ENCODE data around the gene LSAMP.

Gene LSAMP

DNA sequence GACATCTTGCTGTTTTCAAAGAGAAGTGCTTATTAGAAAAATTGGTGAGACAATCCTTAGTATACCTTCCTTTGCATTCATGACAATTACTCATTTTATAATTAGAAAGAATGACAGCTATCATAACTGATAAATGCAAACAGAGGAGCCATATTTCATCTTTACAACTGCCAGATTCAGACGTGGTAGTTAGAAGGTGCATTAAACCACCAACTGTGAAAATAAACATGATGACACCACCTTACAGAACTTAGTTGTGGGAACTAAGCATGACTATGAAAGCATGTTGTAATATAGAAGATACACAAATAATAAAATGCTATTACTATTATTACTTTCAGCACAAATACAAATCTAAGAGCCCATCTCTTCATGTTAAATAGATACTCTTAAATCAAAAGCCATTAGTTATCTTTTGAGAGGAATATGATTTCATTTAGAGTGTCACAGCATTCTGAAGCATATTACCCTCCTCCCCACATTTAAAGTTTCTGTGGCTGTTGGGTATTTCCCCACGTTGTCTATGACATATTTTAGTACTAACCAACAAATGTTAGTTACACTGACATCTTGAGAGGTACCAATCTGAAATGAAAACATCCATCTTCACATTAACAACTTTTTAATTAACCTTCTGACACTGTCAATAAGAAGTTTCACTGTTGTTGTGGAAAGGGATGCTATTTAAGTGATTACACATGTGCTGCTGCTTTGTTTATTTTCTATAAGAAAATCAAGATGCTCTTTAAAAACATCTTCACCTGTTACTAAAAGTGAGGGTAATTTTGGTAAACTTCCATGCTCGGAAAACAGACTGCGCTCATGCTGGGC, 163.8 kb downstream of the LSAMP start:
- DNase-seq = no peak

DNA sequence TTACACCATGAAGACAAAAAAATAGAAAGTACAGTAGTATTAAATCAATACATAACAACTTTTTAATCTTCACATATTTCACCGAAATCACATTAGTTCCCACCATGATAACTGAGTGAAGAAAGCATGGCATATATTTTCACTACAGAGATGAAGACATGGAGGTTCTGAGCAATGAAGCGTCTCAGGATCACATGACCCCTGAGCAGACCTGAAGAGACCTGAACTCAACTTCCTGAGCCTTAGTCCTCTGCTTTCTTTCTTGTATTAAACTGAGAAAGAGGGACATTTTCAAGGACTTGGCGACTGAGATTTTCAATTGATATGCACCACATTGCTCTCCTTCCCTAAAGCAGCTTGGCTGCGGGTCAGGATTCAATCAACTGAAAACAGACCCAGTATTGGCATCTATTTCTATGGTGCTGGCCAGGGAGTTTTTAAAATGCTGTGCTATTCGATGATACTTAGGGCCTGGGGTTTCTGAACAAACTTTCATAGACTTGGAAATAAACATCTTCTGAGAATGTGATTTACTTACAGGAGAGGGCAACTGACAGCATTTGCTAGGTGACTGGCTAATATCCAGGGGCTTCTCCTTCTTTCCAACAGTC, 165.1 kb downstream of the LSAMP start:
- no peak for DNase-seq

DNA sequence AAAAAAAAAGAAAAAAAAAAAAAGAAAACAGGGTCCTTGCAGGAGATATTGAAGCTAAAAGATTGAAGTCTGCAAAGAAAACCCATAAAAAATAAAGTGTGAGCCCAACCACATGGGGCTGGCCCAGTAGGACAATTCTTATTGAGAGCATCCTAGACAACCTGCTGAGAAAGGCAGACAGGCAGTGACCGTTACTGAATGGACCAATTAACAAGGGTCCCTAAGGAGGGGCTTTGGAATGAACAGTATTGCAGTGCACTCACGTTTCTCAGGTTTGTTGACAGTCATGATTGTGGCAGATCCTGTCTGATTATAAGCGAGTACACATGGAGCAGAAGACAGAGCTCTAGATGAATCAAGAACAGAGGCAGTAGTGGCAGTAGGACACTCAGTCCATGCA, 168.6 kb downstream of the LSAMP start:
- DNase-seq = no peak

DNA sequence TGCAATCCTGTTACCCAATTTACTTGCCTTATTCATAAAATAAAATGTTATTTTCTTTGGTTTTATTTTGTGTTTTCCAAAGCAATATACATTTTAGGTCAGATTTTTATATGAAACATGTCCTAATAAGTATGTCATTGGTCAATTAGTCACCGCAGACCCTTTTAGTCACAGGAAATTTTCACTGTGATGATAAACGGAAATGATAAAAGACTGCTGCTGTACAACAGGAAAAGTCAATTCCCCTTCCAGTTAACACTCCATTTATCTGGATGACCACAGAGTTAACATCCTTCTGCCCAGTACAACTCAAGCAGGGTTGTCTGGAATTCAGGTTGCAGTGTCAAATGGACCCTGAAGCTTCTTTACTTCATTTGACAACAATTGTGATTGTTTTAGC, 175.2 kb downstream of the LSAMP start:
- DNase-seq = no peak

DNA sequence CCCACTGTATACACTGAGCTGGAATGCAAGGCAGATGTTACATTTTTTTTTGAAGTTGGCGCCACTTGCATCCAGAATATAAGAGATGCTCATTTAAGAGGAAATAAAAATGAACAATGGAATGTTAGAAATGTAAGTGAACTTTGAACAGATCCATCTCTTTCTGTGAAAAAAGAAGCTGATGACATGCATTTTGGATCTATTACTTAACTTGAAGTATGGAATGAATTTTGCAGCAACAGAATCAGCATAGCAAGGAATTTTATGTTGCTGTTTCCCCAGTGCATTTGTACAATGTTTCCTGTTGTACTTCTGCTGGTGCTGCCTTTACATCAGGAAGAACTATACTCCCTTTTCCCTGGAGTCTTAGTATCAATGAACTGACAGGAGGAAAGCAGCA, 178.2 kb downstream of the LSAMP start:
- DNase-seq = no peak

DNA sequence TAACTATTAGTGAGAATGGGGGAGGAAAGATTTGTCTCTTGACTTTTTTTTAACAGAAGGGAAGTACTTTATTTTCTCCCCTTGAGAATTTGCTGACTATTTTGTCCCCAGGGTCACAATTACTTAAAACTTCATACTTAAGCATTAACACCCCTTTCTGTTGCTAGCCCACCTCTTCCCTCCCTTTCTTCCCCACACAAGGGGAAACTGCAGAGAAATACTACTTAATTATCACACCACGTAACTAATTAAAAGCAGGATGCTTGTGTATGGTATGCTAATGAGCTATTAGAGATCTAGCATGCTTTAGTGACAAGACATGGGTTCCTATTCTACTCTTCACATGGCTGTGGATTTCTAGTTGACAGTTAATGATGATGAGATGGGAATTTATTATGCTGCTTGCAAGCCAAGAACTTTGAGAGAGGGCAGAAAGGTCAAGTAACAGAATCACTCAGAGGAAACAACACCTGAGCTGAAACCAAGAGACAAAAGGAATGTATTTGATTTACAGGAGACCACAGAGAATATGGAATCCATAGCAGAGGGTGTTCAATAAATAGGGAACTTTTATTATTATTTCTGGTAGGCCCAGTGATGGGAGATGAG, 179.2 kb downstream of the LSAMP start:
- no peak for DNase-seq

DNA sequence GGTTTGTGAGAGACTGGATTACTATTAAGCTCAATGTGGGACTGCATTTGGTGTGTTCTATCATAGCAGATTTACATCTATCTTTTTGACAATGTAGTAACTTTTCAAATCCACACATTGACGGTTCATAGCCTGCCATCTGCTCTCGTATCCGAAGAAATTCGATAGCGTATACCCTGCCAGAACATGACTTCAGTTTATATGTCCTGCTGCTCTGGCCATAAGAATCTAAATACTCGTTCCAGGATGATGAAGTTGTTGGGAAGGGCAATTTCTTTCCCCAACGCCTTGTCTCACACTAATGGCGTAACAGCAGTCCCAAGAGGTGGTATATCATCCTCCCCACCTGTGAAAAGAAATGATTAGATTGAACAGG, 180.0 kb downstream of the LSAMP start:
- no peak for DNase-seq

DNA sequence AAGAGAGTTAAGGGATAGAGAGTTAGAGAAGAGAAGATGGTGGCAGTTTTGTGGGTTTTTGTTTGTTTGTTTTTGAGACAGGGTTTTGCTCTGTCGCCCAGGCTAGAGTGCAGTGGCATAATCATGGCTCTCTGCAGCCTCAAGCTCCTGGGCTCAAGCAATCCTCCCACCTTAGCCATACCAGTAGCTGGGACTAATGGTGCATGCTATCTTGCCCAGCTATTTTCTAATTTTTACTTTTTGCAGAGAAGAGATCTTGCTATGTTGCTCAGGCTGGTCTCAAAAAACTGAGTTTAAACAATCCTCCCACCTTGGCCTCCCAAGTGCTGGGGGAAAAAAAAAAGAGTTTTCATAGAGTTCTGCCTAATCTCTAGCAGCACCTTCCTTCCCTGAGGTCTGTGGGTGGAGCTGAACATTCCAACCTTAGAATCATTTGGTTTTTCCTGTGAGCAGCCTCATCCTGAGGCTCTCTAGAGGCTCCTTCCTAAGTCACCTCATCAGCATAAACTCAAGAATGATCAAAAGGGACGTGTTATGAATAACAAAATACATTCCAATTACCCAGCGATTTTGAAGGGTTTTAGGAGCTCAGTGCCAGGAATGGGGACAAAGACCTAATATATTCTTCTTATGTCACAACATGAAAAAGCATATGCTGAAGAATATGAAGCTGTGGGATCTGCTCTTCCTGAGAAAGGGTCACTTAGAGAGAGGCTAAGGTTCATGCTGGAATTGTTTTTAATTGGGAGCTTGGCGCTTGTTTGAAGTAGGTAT, 180.6 kb downstream of the LSAMP start:
- no peak for DNase-seq

DNA sequence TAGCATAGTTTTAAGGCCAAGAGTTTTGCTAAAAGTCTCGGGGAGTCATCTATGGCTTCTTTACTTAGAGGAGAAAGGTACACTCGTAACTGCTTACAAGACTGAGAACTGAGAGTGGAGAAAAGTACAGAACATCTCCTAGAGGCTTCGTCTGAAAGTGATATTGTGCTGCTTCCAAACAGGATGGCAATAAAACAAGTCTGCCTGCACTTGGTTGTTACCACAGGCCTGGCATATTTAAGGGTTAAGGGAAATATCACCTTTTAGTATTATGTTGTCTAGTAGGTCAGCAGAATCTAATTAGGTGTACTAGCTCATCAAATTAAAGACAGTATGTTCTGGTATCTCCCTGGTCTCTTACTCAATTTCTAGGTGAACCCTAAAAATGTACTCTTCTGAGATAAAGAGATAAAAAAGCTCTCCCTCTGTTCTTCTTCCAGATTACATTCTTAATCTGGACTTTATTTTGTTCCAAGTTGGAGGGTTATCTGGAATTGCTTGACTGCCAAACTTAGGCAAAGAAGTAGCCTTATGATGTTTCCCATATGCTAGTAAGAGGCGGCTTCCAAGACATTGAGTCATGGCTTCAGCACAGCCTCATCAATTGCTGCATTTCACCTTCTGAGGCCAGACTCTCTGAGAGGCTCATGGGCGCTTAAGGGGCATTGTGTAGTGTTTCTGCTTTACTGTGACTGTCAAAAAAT, 181.3 kb downstream of the LSAMP start:
- DNase-seq = no peak

DNA sequence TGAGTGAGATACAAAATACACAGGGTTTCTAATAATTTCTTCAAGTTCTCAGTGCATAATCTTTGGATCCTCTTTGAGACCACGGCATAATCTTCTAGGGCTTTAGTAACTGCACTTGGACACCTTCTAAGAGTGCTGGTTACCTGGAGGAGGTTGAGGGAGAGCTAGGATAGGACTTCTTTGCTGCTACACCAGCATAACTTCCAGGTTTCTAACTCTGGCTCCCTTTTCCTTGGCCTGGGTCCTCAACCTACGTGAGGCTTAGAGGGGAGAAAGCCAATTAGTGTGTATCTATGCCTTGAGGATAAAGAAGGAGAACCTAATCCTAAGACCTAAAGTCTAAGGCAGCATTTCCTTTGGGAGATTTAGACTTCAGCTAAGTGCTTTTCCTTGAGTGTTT, 184.8 kb downstream of the LSAMP start:
- no peak for DNase-seq

DNA sequence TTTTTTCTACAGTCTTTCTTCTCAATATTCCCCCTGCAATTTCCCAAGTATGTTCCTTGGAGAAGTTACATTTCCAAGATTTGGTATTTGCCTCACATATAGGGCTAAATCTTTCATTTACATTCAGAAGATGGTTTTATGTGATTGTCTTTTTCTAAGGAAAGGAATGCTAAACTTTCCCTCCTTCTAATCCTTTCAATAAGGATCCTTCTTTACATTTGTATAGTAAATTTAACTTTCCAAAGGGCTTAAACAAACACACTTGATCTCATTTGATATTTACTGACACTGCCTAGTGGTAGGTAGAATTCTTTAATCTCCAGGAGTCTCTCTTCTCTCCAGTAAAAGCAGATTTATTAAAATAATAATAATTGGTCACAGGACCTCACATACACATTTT, 185.3 kb downstream of the LSAMP start:
- DNase-seq = no peak

DNA sequence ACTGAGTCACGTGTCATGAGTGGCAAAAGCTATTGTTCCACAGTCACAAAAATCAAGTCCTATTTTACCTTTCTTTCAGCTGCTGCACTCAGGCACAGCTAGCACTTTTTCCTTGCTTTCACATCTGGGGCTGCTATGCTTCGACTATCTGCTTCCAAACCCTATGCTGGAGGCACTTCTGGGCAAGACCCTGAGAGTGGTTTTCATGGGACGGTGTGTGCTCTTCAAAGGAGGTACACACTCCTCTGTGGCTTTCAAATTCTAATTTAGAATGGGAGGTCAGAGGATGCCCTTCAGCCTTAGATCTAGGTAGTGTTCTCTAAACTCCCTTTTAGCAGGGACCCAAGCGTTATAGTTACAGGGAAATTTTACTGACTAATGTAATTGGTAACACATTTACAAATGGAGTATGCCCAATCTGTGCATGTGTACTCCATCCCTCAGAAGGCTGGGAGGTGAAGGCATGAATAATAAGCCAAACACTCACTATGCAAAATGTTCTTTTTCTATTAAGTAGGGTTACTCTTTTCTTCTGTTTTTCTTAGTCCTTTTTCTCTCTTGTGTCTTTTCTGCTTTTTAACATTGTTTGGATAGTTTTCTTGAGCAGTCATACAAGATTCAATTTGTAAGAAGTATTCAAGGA, 188.3 kb downstream of the LSAMP start:
- DNase-seq = no peak

DNA sequence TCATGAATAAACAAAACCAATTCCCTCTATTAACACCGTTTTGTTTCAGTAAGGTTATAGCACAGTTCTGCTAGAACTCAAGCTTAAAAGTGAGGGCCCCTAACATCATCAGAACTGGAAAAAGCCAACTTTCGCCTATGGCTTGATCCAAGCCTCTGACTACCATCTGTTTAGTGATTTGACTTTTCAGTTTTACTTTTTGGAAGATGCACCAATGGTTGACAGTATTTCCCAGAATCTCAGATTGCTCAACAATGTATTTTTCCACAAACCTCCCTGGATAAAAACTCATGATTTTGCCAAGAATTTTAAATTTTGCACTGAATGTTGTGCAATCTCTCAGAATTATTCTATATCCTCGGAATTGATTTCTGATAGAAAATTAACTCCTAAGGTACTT, 190.7 kb downstream of the LSAMP start:
- no peak for DNase-seq

DNA sequence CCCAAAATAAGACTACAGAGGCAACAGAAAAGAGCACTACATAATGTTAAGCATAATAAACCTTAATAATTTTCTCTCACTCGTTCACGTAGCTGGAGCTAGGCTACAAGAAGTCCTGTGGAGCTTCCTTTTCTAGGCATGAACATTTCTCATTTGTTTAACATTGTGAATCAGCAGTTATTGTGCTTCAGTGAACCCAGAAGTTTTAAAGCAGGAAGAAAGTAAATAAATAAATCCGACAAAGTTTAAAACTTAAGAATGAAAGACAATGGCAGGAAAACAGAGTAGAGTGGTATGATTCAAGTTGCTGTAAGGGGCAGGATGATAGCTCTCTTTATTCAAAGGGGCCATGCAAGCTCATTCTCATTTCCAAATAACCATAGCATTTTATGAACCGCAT, 191.8 kb downstream of the LSAMP start:
- DNase-seq = no peak

DNA sequence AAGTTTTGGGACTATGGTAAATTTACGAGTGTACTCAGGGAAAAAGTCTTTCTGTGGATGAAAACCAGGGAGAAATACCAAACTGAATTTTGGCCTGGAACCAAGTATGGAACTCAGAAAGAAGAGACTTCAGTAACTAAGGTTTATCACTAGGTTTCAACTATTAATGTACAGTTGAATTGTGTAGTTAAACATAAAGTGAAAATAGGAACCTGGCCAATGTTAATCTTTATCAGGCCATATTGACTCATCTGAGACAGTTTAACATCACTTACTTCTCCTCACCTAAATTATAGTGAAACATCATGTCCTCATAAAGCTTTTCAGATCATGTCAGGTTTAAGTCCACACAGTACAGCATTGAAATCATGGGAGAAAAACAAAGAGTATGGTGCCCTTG, 197.7 kb downstream of the LSAMP start:
- no peak for DNase-seq

DNA sequence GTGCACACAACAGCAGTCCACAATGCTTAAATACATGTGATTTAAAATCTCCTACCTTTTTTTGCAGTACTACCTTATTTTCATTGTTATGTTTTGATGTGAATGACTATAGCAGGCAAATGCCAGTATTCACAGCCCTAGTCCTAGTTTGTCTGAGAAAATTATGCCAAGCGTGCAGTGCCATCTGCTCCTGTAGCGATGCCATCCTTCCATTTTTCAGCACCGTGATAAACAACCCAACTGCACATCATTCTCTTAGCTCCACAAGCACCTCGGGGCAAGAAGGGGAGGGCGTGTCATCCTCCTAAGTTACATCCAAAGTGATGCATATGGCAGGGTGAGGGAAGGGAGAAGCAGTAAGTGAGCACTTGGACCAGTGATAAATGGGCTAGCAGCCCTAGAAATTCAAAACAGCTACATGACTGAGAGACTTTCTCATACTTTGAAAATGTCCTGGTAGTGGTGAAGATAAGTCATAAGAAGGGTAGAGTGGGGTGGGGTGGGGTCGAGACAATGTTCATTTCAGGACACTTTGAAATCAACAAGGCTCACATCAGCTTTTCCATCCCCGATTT, 198.8 kb downstream of the LSAMP start:
- no peak for DNase-seq

DNA sequence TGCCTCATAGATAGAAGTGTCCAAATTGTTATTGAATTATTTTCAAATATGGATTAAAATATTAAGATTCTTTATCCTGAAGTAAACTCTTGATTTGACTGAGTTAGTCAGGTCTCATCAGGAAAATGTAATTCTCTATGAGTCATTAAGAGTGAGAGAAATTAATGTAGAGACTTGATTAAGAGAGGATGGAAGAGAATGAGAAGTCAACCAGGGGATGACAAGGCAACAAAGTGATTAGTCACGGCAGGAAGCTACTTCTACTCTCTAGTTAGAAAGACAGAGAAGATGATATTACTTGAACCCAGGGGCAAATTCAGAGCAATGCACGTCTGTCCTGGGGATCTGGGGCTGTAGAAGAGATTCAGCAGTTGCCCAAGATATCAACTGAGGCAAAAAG, 202.5 kb downstream of the LSAMP start:
- no peak for DNase-seq

DNA sequence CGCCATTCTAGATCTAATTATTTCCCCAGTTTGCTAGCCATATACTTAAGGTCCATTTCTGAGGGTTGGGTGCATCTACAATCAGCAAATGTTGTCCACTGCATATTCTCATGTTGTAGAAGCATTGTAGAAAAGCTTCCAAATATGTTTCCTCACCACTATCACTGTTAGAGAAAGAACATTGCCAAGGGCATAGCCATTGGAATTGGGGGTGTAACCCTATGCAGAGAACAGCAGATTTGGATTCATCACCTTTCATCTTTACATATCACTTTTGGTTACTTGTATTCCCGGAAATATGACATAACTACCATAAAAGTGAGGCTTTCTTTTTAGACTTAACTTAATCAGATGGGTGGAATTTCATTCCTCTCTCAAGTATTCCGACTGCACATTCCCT, 203.6 kb downstream of the LSAMP start:
- DNase-seq = no peak

DNA sequence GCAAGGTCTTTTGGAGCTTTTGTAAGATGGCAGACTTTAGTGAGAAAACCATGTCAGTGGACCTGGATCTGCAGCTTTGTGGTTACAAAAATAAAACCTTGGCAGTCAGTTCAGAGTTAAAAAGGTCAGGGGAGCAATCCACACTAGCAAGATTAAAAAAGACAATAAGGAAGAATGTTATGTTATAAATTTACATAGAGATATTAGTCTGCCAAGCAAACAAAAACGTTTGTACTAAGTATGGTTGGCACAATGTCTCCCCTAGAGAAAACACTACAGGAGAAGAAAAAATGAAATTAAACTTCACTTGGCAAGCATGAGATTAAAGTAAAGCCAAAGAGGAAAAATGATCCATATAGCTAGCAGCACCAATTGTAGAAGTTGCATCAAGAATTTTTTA, 205.0 kb downstream of the LSAMP start:
- DNase-seq = no peak

DNA sequence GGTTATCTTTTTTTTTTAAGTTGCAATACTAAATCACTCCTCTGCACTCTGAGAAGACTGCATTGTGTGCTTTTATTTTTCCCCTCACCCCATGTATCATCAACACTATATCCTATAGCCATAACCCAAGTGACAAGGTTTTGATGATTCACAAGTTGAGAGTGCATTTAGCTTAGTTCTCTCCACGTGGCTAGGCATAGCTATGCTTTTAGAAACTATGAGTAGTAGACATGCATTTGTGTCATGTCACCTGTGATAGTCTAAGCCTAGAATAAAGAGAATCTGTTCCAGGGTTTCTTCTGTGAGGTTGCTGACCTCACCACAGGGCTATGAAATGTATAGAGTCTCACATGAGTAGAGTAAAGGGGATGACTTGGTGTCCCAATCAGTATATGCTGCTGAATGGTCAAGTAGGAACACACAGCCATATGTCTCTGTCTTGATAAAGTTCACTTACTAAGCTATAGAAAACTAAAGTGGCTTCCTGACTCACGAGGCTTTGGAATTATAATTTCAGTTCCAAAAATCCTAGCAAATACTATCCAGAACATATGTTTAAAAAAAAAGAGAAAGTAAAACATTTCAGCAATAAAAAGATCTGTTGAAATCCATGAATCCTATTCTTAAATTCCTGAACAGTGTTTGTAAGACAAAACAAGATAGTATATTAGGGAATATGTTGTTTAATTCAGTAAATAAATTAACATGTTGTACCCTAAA, 206.3 kb downstream of the LSAMP start:
- DNase-seq = no peak

DNA sequence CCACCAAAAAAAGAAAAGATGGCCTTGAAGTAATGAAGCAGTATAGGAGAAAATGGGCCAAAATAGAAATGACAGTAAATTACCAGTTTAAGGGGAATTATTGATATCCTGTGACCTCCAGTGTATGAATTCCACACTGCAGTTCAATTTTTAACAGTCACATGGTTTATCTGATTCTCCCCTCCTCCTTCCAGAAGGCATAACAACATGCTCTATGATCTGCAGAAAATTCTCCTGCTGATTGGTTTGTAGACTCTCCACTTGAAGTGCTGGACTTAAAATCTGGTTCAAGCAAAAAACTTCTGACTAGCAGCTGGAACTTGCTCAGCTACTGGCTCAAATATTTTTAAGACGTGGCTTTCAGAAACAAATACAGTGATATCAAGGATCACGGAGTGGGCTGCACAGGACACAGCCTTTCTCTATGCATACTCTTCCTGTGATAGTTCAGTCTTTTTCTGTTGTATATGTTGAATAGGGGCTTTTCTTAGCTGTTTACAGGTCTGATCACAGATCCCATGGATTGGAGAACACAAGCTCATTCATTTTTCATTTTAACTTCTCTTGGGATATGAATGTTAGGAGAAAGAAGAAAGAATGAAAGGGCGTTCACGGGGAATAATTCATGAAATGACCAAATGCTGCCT, 211.5 kb downstream of the LSAMP start:
- DNase-seq = no peak

Data from COR-L47 (cell line).